Activated CD4-positive, alpha-beta T cell treated with anti-CD3 and anti-CD28 coated beads for 24 hours (primary cell): ENCODE data around the gene CKS2.
A peak's percentile ranks its signal among the peaks of the same experiment; 100 is the strongest.
"Not testable (repeated sequence)": the region's sequence is repeated elsewhere in the genome, so short reads cannot be mapped to it uniquely, and the experiment has no call there.

ENCODE experiments used
- DNase-seq, 2 donors: peaks; one replicate each; pipeline ENCODE4 v3.0.0-alpha.2; 2020; ENCODE audit warnings: low read depth in 2 of 2

Gene CKS2

DNA sequence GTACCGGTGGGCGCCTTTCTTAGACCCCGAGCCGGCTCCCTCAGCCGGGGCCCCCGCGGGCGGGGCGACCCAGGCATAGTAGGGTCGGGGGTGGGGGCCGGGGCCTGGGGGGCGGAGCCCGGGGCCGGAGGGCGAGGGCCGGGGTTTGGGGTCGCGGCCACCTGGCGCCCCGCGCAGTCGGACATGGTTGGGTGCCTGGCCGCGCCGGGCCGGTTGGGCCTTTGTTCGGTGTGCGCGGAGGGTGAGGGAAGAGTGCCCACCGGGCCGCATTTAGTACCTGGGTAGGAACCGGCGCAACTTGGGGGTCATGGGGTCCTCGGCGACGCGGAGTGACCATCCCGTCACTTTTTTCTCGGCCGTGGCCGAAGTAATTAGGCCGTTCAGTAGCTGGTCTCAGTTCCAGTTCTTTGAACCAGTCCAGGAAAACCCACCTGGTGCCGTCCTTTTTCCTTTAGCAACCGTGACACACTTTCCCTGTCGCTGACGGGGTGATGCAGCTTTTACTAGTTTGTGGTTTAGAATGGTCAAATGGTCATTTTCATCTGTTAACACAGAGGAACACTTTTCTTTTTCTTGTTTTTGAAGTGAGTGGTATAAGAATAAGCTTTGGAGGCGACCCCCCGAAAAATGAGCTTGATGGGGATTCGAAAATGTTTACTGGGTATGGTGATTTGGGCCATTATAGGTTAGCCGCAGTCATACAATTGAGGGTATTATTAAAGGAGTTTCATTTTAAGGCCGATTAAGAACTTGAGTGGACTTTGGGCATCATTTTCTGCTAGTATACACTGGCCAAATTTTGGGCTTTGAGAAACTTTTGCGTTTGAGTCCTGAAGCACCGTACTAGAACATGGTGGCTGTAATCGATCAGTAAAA, 589 bp downstream of the CKS2 start:
- DNase-seq: no peak

DNA sequence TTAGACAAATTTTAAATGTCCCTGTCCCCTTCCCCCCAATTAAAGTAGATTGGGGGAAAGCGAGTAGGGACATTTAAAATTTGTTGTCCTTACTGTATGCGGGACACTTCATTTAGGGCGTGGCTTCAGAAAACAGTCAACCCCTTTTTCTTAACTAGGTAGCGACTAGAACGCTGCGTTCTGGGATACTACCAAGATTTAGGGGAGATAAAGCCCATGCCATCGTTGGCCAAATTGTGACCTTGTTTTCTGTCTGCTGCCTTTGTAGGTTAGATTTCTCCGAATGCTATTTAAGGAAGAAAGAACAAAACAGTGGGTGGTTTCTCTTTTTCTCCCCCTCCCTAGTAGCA, 1.2 kb downstream of the CKS2 start:
- no peak for DNase-seq

DNA sequence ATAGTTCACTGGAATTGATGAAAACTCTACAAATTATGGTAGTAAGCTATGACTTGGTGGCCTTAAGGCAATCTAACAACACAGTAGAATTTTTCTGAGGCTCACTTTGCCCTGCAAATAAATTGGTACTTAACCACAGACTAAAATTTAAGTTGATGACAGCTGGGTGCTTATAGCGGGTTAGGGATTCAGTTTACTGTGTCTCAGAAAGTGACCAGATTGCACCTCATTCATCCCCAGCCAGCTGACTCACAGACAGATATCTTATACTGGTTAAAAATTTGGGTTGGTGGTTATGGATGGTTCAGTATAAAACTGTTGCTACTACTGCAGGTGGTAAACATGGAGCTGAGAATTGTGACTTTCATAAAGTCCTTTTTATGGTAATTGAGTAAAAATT, 2.8 kb downstream of the CKS2 start:
- no peak for DNase-seq

DNA sequence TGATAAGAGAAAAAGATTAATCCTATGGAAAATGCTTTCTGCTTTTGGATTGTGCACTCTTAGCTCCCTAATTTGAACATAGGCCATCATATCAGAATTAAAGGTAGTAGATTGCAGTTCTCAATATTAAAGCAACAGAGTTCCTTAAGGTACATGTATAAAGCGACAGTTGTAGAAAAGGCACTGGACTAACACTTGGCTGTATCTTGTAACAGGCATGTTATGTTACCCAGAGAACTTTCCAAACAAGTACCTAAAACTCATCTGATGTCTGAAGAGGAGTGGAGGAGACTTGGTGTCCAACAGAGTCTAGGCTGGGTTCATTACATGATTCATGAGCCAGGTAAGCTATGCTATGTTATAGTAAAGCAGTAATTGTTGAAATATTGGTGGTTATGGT, 4.0 kb downstream of the CKS2 start:
- DNase-seq: no peak

DNA sequence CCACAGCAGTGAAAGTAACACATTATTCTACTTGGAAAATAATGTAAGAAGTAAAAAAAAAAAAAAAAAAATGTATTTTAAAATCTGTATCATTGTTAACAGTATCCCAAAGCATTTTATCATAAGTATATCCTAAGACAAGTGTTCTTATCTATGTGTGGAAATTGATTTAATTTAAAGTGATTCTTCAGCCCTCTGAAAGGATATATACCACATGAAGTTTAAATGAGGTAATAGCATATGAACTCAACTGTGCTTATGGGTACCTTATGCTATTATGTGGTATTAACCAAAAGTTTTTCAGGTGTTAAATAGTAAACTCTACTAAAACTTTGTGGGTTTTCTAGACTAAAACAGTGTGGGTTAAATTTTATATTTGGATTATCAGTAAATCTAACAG, 4.5 kb downstream of the CKS2 start:
- no peak for DNase-seq

DNA sequence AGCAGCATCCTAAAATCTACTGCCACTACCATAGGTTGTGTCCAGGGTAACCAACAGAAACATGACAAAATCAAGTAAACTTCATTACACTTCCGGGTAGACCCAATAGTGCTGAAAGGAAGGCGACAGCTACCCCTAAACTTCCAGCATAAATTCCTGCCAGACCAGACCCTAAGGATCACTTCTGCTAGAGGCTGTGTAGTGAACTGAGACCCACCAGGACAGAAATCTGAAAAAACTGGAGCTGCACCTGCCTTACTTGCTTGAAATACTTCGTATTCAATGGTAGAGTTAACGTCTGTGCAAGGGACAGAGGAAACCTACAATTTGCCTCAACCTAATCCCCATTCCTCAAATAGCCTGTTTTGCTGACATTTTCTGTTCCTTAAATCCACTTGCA, 6.3 kb downstream of the CKS2 start:
- no peak for DNase-seq

DNA sequence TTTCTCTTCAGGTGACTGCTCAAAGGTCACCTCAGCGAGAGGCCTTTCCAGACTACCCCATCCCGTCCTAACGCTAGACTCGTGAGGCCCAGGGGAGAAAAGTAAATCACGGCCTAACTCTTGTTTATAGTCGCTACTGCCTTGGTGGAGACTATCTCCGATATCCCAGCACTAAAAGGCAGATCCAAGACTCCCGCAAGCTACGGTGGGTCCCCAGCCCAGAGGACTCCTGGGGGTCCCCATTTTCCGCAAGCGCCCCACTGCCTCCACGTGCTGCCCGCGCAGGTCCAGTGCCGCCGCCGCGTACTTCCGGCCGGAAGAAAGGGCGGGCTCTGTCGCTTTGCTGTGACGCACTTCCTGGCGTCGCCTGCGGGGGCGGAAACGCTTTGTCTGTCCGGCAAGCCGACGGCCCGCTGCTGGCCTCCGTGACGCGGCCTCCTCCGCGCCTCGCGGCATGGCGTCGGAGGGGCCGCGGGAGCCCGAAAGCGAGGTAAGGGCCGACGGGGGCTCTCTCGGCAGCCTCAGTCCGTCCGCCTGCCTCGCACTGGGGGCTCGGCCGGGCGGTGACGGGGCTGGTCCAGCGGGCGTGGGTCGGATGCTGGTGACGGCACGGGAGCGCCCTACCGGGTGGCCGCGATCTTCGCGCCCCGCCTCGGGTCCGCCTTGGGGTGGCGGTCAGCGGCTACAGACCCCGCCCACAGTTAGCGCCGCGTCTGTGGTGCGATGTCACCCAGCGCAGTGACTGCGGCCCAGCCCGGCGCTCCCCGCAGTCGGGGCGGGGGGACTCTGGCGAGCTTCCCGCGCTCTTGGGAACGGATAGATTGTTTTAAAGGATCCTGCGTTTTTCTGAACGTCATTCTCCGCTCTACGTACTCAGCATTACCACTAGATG, 7.4 kb downstream of the CKS2 start, which contains the start of gene SECISBP2:
Gene SECISBP2 (plus strand): TSS at position 378 of the 892 bp plus-strand sequence. CDS start 77 bp downstream, at position 455.
- DNase-seq: peak; percentile 88 to 89

DNA sequence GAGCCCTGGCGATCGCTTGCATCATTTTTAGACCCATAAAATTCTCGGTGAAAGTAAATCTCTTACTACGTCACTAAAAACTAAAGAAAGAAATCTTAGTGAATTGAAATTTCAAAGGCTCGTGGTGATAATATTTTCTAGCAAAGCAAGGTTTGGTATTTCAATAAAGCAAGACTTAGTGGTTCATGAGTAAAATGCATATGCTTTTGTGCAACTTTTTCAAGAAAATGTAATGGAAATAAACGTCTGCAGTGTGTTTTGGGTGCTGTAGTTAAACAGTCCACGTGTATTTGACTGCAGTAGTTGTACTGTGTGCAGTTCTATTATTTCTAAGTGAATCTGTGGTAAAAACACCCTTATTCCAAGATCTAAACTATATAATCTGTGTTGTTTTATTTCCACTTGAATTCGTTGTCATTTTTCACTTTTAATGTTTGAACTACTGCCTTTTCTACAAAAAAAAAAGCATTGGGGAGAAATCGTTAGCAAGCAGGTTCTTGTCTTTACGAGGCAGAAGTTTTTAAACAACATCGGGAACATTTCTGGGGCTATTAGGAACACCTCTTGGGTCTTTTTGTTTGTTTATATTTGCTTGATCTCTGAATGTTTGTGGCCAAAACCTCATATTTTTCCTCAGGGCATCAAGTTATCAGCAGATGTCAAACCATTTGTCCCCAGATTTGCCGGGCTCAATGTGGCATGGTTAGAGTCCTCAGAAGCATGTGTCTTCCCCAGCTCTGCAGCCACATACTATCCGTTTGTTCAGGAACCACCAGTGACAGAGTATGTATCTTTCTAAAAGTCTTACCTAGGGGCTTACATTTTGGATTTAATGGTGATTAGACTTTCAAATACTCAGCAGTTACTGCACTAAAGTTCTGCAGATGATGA, 8.3 kb downstream of the CKS2 start:
- no peak for DNase-seq

DNA sequence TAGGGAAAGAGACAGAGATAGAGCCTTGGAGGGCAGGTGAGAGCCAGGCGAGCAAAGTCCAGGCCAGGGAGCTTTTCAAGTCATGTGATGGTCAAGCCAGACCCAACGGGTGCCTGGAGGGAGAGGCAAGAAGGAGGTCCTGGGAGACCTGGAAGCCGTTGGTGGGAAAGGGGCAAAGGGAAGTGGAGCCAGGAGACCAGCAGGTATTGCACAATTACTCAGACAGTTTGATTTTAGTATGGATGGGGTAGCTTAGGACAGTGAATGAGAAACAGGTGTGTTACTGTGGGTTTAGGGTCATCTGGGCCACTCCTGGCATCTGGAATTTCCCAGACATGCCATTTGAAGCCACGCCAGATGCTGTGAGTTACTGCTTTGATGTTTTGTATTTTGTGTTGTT, 12.4 kb downstream of the CKS2 start:
- no peak for DNase-seq

DNA sequence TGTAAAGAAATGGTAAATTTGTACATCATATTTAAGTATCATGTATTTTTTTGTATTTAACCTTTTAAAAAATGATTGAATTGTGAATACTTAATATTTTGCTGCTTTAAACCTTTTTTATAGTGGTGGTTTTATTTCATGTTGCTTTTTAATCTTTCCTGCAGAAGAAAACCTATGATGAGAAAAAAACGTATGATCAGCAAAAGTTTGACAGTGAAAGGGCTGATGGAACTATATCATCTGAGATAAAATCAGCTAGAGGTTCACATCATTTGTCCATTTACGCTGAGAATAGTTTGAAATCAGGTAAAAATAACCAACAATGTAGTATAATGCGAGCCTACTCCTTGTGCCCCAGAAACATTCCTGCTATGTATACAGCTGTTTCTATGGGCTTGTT, 14.7 kb downstream of the CKS2 start:
- no peak for DNase-seq

DNA sequence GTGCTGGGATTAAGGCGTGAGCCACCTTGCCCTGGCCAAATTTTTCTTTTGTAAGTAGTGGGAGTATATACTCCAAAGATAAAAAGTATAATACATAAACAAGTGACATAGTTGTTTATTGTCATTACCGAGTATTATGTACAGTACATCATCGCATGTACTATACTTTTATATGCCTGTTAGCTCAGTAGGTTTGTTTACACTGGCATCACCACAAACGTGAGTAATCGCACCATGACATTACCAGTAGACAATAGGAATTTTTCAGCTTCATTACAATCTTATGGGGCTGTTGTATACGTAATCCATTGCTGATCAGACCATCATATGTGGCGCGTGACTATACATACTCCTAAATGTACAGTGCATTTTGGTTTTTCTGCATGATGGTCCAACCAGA, 17.1 kb downstream of the CKS2 start:
- DNase-seq: no peak

DNA sequence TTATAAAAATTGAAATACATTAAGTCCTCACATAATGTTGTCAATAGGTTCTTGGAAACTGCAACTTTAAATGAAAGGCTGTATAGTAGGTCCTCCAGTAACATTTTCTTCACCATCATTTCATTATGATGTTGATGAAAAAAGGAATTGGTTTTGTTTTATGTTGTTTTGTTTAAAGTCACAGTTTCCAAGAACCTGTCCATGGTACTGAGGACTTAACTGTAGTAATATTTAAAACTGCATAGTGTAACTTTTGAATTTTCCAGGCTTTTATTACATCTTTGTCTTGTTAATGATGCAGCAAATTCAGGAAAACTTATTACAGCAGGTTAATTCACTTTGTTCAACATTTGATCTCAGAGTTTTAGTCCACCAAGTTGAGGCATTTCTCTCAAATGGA, 18.9 kb downstream of the CKS2 start:
- no peak for DNase-seq

DNA sequence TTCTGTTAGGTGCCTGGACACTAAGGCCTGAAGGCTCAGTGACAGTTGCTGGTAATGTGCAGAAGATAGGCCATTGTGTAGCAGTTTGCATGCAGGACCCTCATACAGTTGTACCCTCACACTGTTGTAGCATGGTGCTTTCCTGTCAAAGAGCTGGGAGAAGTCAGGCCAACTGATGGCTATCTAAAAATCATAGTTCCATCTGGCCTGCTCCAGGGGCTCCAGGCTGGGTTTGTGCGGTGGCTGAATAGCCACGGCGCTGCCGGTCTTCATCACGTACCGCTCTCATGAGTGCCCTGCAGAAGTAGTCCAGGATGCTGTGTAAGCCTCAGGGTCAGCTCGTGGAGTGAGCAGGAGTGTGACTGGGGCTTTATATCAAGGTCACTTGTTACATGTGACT, 19.5 kb downstream of the CKS2 start:
- no peak for DNase-seq

DNA sequence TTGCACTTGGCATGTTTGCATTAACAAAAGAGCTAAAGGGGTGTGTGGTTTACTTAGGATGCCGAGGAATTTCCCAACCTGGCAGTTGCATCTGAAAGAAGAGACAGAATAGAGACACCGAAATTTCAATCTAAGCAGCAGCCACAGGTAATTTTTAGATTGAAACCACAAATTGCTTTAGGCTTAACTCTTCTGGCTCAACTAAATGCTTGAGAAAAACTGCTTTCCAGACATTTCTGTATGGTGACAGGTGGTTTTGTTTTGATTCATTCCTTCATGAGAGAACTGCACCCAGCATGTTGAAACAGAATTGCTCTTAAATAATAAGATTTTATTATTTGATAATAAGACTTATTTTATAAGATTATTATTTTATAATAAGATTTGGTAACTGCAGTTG, 28.8 kb downstream of the CKS2 start:
- no peak for DNase-seq

DNA sequence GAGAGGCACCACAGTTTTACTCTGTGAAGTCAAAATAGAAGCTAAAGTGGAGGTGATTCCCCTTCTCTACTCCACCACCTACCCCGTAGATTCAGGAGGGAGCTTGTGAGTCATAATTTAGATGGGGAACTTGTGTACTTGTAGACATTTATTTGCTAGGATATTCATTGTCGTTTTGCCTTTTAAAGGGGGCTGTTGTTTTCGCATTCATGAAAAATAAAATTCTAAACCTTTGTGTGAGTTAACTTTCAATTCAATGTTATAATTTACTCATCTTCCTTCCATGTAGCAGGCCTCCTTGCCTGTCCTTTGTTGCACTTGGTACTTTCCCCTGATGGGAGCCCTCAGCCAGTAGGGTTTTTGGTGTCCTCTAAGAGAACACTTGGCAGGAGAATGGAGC, 29.3 kb downstream of the CKS2 start:
- DNase-seq: no peak

DNA sequence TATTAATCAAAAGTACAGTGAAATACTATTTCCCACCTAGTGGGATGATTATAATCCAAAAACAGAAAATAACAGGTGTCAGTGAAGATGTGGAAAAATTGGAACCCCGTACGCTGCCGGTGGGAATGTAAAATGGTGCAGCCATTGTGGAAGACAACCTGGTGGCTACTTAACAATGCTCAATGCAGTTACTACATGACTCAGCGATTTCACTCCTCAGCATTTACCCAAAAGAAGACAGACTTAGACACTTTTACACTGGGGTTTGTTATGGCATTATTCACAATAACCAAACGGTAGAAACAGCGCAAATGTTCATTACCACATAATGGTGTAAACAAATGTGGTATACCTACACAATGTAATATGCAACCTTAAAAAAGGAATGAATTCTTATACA, 31.2 kb downstream of the CKS2 start:
- DNase-seq: no peak

DNA sequence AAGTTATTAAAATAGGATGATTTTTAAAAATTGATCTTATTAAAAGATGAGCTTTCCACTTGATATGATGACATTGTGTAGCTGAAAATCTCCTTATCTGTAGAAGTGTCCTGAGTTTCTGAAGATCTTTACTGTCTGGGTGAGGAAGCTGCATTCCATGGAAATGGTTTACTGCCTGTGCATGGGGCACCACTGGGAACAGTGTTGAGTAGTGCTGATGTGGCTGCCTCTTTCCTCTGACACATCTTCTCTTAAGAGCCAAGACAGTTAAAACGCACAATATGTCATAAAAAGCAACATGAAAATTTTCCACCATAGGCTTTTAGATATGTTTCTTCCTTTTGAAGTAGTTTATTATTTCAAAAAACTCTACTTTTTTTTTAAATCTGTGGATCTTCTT, 32.0 kb downstream of the CKS2 start:
- DNase-seq: no peak

DNA sequence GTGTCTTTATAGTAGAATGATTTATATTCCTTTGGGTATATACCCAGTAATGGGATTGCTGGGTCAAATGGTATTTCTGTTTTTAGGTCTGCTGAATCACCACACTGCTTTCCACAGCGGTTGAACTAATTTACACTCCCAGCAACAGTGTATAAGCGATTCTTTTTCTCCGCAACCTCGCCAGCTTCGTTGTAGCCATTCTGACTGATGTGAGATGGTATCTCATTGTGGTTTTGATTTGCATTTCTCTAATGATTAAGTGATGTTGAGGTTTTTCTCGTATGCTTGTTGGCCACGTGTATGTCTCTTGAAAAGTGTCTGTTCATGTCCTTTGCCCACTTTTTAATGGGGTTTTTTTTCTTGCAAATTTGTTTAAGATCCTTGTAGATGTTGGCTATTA, 32.8 kb downstream of the CKS2 start:
- not testable (repeated sequence) for DNase-seq

DNA sequence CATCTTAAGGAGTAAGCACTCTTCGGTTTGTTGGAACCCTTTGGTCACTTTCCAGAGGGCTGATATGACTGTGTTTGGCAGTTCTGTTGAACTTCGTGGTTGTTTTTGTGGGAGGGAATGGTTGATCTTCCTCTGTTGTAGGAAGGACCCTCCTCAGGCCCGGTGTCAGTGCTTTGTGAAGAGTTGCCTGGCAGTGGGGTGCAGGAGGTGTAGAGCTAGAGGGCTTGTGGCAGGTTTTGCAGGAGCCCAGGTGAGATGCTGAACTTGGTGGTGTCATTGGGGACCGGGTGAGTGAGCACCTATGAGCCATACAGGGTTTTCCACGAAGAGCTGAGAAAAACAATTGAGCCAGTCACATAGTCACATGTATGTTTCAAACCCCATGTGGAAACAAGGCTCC, 34.5 kb downstream of the CKS2 start:
- DNase-seq: no peak

DNA sequence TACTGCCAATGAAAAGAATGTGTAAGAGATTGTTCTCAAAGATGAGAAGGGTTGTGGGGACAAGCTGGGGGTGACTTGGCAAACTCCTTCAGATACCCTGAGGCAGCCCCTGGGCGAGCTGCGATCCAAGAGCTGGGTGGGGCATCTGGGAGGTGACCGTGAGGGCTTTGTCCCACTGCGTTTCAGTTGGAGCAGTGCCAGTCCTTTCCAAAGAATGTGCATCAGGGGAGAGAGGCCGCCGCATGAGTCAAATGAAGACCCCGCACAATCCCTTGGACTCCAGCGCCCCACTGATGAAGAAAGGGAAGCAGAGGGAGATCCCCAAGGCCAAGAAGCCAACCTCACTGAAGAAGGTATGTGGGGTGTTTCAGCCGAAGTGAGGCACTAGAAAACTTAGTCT, 35.7 kb downstream of the CKS2 start:
- DNase-seq: no peak

DNA sequence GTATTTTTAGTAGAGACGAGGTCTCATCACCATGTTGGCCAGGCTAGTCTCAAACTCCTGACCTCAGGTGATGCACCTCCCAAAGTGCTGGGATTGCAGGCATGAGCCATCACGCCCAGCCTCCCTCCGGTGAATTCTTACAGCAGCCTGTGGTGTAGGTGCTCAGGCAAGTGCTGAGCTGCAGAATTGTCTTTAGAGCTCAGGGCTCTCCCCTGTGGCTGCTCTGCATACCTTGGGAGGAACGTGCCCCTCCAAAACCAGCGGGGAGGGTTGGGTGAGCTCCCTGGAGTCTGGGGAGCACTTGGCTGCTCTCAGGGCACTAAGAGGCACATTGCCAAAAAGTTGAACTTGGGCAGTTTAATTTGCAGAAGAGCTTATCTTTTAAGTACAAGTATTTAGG, 36.7 kb downstream of the CKS2 start:
- no peak for DNase-seq

DNA sequence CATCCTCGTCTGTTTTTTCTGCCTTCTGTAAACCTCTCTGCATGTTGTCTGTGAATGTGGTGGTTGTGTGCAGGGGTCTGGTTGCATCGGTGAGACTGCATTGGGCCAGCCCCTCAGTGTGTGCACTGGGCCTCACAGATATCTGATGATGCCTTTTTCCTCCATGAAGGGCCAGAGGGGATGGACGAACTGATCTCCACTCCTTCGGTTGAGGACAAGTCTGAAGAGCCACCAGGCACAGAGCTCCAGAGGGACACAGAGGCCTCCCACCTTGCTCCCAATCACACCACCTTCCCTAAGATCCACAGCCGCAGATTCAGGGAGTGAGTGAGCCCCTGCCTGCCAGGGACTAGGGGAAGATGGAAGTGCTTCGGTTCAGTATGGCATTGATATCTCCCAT, 38.6 kb downstream of the CKS2 start:
- no peak for DNase-seq
